A549 (cell line): ENCODE measurements around the gene DCAF4. TPM values are rescaled to one million over a fixed set of nuclear protein-coding genes. Genes with fewer than 3 reads are reported as not detected.

Experiments
- ATAC-seq, 2 experiments: fragments of 200-7000 bp in 1 of 2; fragments of >200 bp in 1 of 2; cut with Nextera tagmentation in 1 of 2; cut with Tn5 transposase in 1 of 2; 3 replicates each; pipeline versions ENCODE4 v1.8.0 to v1.9.1; 2018 to 2020; ENCODE audit warnings: mild to moderate bottlenecking in 1 of 2, moderate library complexity in 1 of 2
- CTCF ChIA-PET: fragments of 300-600 bp; sonication (Branson Sonifier 250); formaldehyde crosslinking; extraction: SDS; loops from one replicate; lab custom pipeline; 2021; ENCODE audit warnings: antibody characterized with exemption, inconsistent platforms; lab: Yijun Ruan, JAX
- POLR2A ChIA-PET: fragments of 350-600 bp; formaldehyde crosslinking; extraction: SDS; loops from one replicate; lab custom pipeline; 2021; ENCODE audit warnings: antibody characterized with exemption, inconsistent platforms; lab: Yijun Ruan, JAX
- DNase-seq, 2 experiments: peaks; one replicate each; pipeline versions ENCODE4 v3.0.0 to v3.0.0-alpha.2; 2011 to 2016; ENCODE audit warnings: low read depth in 1 of 2, low spot score in 1 of 2
- FAIRE-seq: peaks from 2 replicates; lab custom pipeline; 2011; peaks lifted over from hg19 to GRCh38; lab: Jason Lieb, UNC
- H3K27ac ChIP-seq, 2 experiments: fragments of >200 bp; sonication (Bioruptor Twin); formaldehyde crosslinking; 3 replicates each; pipeline ENCODE4 v1.5.1; 2016 to 2017
- H3K4me1 ChIP-seq: fragments of >200 bp; sonication (Bioruptor Twin); formaldehyde crosslinking; 3 replicates; pipeline ENCODE4 v1.6.1; 2016
- H3K4me2 ChIP-seq: fragments of >200 bp; sonication (Bioruptor Twin); formaldehyde crosslinking; 3 replicates; pipeline ENCODE4 v1.6.1; 2016
- H3K4me3 ChIP-seq: fragments of >200 bp; sonication (Bioruptor Twin); formaldehyde crosslinking; 3 replicates; pipeline ENCODE4 v1.5.1; 2016
- H3K9me3 ChIP-seq: fragments of >200 bp; sonication (Bioruptor Twin); formaldehyde crosslinking; 3 replicates; pipeline ENCODE4 v1.6.1; 2016
- BHLHE40 ChIP-seq: IDR thresholded peaks from 2 replicates; pipeline ENCODE4 v1.6.1; 2012; ENCODE audit warnings: low read depth, low read length, inconsistent platforms
- CBX8 ChIP-seq: fragments of 200-600 bp; sonication (generic); IDR thresholded peaks from 2 replicates; pipeline ENCODE4 v1.6.1; 2016
- CHD2 ChIP-seq: fragments of 150-350 bp; IDR thresholded peaks from 2 replicates; pipeline ENCODE4 v1.6.1; 2014; ENCODE audit warnings: low read length; ENCODE audit not compliant: partially characterized antibody
- EHF ChIP-seq: fragments of 250-450 bp; sonication (Bioruptor Pico); IDR thresholded peaks from 2 replicates; pipeline ENCODE4 v1.5.0; 2020; ENCODE audit warnings: mild to moderate bottlenecking
- FOSB ChIP-seq: fragments of 250-450 bp; sonication (Bioruptor Pico); IDR thresholded peaks from 2 replicates; pipeline ENCODE4 v1.5.0; 2020; ENCODE audit warnings: mild to moderate bottlenecking, moderate library complexity
- FOXS1 ChIP-seq: fragments of 250-450 bp; sonication (Bioruptor Pico); IDR thresholded peaks from 2 replicates; pipeline ENCODE4 v1.5.0; 2020; ENCODE audit warnings: mild to moderate bottlenecking, moderate library complexity
- HEYL ChIP-seq: fragments of 250-450 bp; sonication (Bioruptor Pico); IDR thresholded peaks from 2 replicates; pipeline ENCODE4 v1.8.0; 2021; ENCODE audit warnings: mild to moderate bottlenecking, moderate library complexity
- HOXB5 ChIP-seq: fragments of 250-450 bp; sonication (Bioruptor Pico); IDR thresholded peaks from 2 replicates; pipeline ENCODE4 v1.5.0; 2020; ENCODE audit warnings: mild to moderate bottlenecking, moderate library complexity
- KDM1A ChIP-seq: fragments of 200-600 bp; sonication (generic); IDR thresholded peaks from 2 replicates; pipeline ENCODE4 v1.6.1; 2016; ENCODE audit warnings: low read depth, mild to moderate bottlenecking
- NPAS2 ChIP-seq: fragments of 250-450 bp; sonication (Bioruptor Pico); IDR thresholded peaks from 2 replicates; pipeline ENCODE4 v1.8.0; 2022; ENCODE audit warnings: mild to moderate bottlenecking, moderate library complexity, borderline replicate concordance
- POLR2AphosphoS2 ChIP-seq: conservative IDR thresholded peaks from 2 replicates; pipeline ENCODE4 v1.6.1; 2012; ENCODE audit warnings: low read length, improper control_type of control experiment, inconsistent platforms
- RAD21 ChIP-seq, 2 experiments: fragments of >200 bp in 1 of 2; sonication (Bioruptor Twin) in 1 of 2; formaldehyde crosslinking in 1 of 2; IDR thresholded peaks in 1 of 2; conservative IDR thresholded peaks in 1 of 2; 2 replicates in 1 of 2; 3 replicates in 1 of 2; pipeline ENCODE4 v1.6.1; 2012 to 2018; ENCODE audit warnings: inconsistent platforms in 1 of 2
- SMC3 ChIP-seq: fragments of >200 bp; sonication (Bioruptor Twin); formaldehyde crosslinking; IDR thresholded peaks from 3 replicates; pipeline ENCODE4 v1.6.1; 2018; ENCODE audit warnings: inconsistent platforms
- TP53 ChIP-seq: fragments of 250-450 bp; sonication (Bioruptor Pico); IDR thresholded peaks from 2 replicates; pipeline ENCODE4 v1.5.0; 2021; ENCODE audit warnings: mild to moderate bottlenecking, moderate library complexity
- WGBS: methylation state at CpG from one replicate; pipeline ENCODE4 v1.1.6; 2017; ENCODE audit errors: missing lambda C conversion rate; 5-methylcytosine and 5-hydroxymethylcytosine counted together
- polyA plus RNA-seq, 4 experiments: library from polyadenylated mRNA; depleted of rRNA in 3 of 4; stranded (reverse); fragments of >200 nt; fragmentation: RNase III in 1 of 4; extraction: RNeasy Plus Mini Kit Qiagen cat#74134 plus additional on column Dnase treatment in 1 of 4; gene quantifications; 2 replicates in 3 of 4; 3 replicates in 1 of 4; pipeline ENCODE4 v1.2.3, GENCODE V29; 2011 to 2017
- TF ChIP-seq, protein P1 (sequence below): fragments of 250-450 bp; sonication (Bioruptor Pico); IDR thresholded peaks from 2 replicates; pipeline ENCODE4 v1.5.0; 2021; ENCODE audit warnings: mild to moderate bottlenecking, moderate library complexity, borderline replicate concordance
- TF ChIP-seq, protein P2 (sequence below): IDR thresholded peaks from 2 replicates; pipeline ENCODE4 v1.6.1; 2012; ENCODE audit warnings: low read depth, borderline replicate concordance
- TF ChIP-seq, protein P3 (sequence below): fragments of 200-600 bp; sonication (generic); IDR thresholded peaks from 2 replicates; pipeline ENCODE4 v1.6.1; 2016; ENCODE audit warnings: antibody characterized with exemption, mild to moderate bottlenecking, moderate library complexity
- TF ChIP-seq, protein P4 (sequence below): IDR thresholded peaks from 2 replicates; pipeline ENCODE4 v1.6.1; 2012
- TF ChIP-seq, protein P5 (sequence below): IDR thresholded peaks from 2 replicates; pipeline ENCODE4 v1.6.1; 2012

The DCAF4 gene
- polyA plus RNA-seq, 2 of the 4 experiments (the other 2 are of a cell fraction): 18.4 to 22.4 TPM

DNA sequence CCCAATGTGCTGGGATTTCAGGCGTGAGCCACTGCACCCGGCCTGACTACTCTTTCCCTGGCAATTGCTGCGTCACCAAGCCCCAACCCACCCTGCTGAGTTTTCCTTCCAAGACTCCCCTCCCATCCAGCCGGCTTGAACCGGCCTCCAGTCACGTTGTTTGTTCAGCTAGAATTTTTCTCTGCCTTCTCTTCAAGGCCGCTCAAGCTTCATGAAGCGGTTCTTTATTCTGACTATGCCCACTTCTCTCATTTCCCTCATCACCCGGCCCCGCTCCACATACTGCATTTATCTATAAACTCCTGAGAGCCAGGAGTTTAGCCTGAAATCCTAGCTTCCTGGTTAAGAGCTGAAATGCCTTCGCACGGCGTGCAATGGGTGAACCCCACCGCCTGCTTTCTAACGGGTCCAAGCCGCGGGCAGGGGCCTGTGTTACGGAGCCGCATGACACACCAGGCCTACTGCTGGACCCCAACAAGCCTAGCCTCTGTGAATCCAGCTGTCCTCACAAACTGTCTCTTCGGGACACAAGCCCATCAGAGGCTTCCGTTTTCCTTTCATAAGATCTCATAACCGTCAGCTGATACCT, 999 bp upstream of the DCAF4 start:
- DNase-seq (no peak), ATAC-seq (no peak), FAIRE-seq (no peak)
- H3K9me3 ChIP-seq: no peaks in the 10 kb centered on the region
- peak overlapping the region; percentile 46 to 79; a peak in 3 of 6 replicates for H3K27ac ChIP-seq
- ChIA-PET POLR2A (interaction anchor here (0.5 kb wide), 1 partner anchor 20 kb away, joined by 3 read pairs; no protein-coding TSS in a partner anchor), CTCF (interaction anchor here (1.3 to 2.6 kb wide), 6 partner anchors 13 to 412 kb away, joined by 5 to 14 read pairs (median 8); no protein-coding TSS in a partner anchor)
- 90% methylated on average over 22 of the region's 22 CpGs for WGBS
- peaks cover 5% of the 10 kb centered on the region; the same call in 1 of the 3 replicates for H3K4me1 ChIP-seq
- TF ChIP-seq, protein P1, sequence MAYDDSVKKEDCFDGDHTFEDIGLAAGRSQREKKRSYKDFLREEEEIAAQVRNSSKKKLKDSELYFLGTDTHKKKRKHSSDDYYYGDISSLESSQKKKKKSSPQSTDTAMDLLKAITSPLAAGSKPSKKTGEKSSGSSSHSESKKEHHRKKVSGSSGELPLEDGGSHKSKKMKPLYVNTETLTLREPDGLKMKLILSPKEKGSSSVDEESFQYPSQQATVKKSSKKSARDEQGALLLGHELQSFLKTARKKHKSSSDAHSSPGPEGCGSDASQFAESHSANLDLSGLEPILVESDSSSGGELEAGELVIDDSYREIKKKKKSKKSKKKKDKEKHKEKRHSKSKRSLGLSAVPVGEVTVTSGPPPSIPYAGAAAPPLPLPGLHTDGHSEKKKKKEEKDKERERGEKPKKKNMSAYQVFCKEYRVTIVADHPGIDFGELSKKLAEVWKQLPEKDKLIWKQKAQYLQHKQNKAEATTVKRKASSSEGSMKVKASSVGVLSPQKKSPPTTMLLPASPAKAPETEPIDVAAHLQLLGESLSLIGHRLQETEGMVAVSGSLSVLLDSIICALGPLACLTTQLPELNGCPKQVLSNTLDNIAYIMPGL (CRISPR knock-in tag): no peak
- no peak for TF ChIP-seq TP53 (CRISPR knock-in tag)
- TF ChIP-seq, protein P2, sequence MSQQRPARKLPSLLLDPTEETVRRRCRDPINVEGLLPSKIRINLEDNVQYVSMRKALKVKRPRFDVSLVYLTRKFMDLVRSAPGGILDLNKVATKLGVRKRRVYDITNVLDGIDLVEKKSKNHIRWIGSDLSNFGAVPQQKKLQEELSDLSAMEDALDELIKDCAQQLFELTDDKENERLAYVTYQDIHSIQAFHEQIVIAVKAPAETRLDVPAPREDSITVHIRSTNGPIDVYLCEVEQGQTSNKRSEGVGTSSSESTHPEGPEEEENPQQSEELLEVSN: no peak
- no peak for TF ChIP-seq RAD21 (conservative IDR thresholded peaks at IDR 0.05 in 1 of 2, IDR thresholded peaks at IDR 0.05 in 1 of 2)
- TF ChIP-seq, protein P3, sequence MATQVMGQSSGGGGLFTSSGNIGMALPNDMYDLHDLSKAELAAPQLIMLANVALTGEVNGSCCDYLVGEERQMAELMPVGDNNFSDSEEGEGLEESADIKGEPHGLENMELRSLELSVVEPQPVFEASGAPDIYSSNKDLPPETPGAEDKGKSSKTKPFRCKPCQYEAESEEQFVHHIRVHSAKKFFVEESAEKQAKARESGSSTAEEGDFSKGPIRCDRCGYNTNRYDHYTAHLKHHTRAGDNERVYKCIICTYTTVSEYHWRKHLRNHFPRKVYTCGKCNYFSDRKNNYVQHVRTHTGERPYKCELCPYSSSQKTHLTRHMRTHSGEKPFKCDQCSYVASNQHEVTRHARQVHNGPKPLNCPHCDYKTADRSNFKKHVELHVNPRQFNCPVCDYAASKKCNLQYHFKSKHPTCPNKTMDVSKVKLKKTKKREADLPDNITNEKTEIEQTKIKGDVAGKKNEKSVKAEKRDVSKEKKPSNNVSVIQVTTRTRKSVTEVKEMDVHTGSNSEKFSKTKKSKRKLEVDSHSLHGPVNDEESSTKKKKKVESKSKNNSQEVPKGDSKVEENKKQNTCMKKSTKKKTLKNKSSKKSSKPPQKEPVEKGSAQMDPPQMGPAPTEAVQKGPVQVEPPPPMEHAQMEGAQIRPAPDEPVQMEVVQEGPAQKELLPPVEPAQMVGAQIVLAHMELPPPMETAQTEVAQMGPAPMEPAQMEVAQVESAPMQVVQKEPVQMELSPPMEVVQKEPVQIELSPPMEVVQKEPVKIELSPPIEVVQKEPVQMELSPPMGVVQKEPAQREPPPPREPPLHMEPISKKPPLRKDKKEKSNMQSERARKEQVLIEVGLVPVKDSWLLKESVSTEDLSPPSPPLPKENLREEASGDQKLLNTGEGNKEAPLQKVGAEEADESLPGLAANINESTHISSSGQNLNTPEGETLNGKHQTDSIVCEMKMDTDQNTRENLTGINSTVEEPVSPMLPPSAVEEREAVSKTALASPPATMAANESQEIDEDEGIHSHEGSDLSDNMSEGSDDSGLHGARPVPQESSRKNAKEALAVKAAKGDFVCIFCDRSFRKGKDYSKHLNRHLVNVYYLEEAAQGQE: no peak
- TF ChIP-seq SMC3: no peak
- TF ChIP-seq EHF (CRISPR knock-in tag): no peak
- no peak for TF ChIP-seq FOXS1
- no peak for TF ChIP-seq CBX8
- TF ChIP-seq KDM1A: no peak
- TF ChIP-seq, protein P4, sequence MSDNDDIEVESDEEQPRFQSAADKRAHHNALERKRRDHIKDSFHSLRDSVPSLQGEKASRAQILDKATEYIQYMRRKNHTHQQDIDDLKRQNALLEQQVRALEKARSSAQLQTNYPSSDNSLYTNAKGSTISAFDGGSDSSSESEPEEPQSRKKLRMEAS: no peak
- TF ChIP-seq CHD2: no peak
- TF ChIP-seq NPAS2 (CRISPR knock-in tag): no peak
- TF ChIP-seq, protein P5, sequence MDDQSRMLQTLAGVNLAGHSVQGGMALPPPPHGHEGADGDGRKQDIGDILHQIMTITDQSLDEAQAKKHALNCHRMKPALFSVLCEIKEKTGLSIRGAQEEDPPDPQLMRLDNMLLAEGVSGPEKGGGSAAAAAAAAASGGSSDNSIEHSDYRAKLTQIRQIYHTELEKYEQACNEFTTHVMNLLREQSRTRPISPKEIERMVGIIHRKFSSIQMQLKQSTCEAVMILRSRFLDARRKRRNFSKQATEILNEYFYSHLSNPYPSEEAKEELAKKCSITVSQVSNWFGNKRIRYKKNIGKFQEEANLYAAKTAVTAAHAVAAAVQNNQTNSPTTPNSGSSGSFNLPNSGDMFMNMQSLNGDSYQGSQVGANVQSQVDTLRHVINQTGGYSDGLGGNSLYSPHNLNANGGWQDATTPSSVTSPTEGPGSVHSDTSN: no peak
- TF ChIP-seq HEYL (CRISPR knock-in tag): no peak
- TF ChIP-seq HOXB5 (CRISPR knock-in tag): no peak
- no peak for TF ChIP-seq POLR2AphosphoS2
- TF ChIP-seq FOSB (CRISPR knock-in tag): no peak
- TF ChIP-seq BHLHE40: no peak
- peak overlapping the region; percentile 67; the same call in 1 of the 3 replicates for H3K4me3 ChIP-seq
- peak overlapping the region; percentile 88 for H3K4me2 ChIP-seq
